K562 (cell line): ENCODE results near the gene TMEFF1. TPM values are rescaled to one million over a fixed set of nuclear protein-coding genes. Genes with fewer than 3 reads are reported as not detected.

Source experiments
- ATAC-seq: fragments of 200-7000 bp; cut with Tn5 transposase; 3 replicates; pipeline ENCODE4 v1.9.1; 2020; ENCODE audit warnings: moderate library complexity
- BruUV-seq: library from RNA; stranded (reverse); fragments of 400-500 nt; replicated peaks from 2 replicates; lab custom pipeline; 2021; lab: Mats Ljungman, UMichigan
- CTCF ChIA-PET: fragments of 300-600 bp; formaldehyde crosslinking; extraction: SDS; loops from one replicate; lab custom pipeline; 2021; ENCODE audit warnings: low intra/inter-chr PET ratio; lab: Yijun Ruan, JAX
- POLR2A ChIA-PET: fragments of 300-600, 350-650 bp; sonication (Branson Sonifier 250); formaldehyde crosslinking; extraction: SDS; loops from one replicate; lab custom pipeline; 2021; ENCODE audit warnings: antibody characterized with exemption, inconsistent platforms; lab: Yijun Ruan, JAX
- DNase-seq, 4 experiments: peaks; one replicate each; pipeline versions ENCODE4 v3.0.0 to v3.0.0-alpha.2; 2011 to 2018; ENCODE audit warnings: low spot score in 3 of 4, mixed read lengths in 3 of 4; ENCODE audit errors: extremely low read depth in 1 of 4
- FAIRE-seq: peaks from 2 replicates; lab custom pipeline; 2011; peaks lifted over from hg19 to GRCh38; lab: Jason Lieb, UNC
- H2AFZ ChIP-seq: 2 replicates; pipeline ENCODE4 v1.6.0; 2011; ENCODE audit warnings: low read depth, low read length, control low read depth, inconsistent platforms
- H3K27ac ChIP-seq: fragments of 200-600 bp; 3 replicates; pipeline ENCODE4 v1.8.0; 2011; ENCODE audit warnings: low read depth, mild to moderate bottlenecking, control low read depth, inconsistent platforms, low read length, moderate library complexity, mixed read lengths; ENCODE audit errors: extremely low read depth
- H3K27me3 ChIP-seq, 2 experiments: fragments of 300-600 bp in 1 of 2; 2 replicates in 1 of 2; 3 replicates in 1 of 2; pipeline versions ENCODE4 v1.6.0 to v1.8.0; 2011; ENCODE audit warnings: inconsistent platforms in 2 of 2, low read length in 2 of 2, mild to moderate bottlenecking in 1 of 2, mixed read lengths in 1 of 2, moderate library complexity in 1 of 2; ENCODE audit not compliant: control insufficient read depth in 2 of 2, insufficient read depth in 2 of 2
- H3K36me3 ChIP-seq: fragments of 300-600 bp; 3 replicates; pipeline ENCODE4 v1.8.0; 2011; ENCODE audit warnings: mild to moderate bottlenecking, low read length, inconsistent platforms; ENCODE audit not compliant: control insufficient read depth, insufficient read depth
- H3K4me1 ChIP-seq, 2 experiments: fragments of 200-600 bp in 1 of 2; replicated peaks in 1 of 2; 2 replicates in 1 of 2; 3 replicates in 1 of 2; pipeline versions ENCODE4 v1.5.1 to v1.8.0; 2011; ENCODE audit warnings: inconsistent platforms in 2 of 2, low read length in 2 of 2, mild to moderate bottlenecking in 1 of 2, mixed read lengths in 1 of 2, moderate library complexity in 1 of 2; ENCODE audit not compliant: control insufficient read depth in 2 of 2, insufficient read depth in 2 of 2
- H3K4me2 ChIP-seq: 2 replicates; pipeline ENCODE4 v1.6.1; 2011; ENCODE audit warnings: low read length, control low read depth, inconsistent platforms, mixed read lengths; ENCODE audit not compliant: insufficient read depth
- H3K4me3 ChIP-seq: fragments of 200-600 bp; sonication (generic), shearing (Covaris generic); 2 replicates; pipeline ENCODE4 v1.5.1; 2016; ENCODE audit warnings: control low read depth, inconsistent platforms
- H3K79me2 ChIP-seq: fragments of 200-600 bp; 3 replicates; pipeline ENCODE4 v1.8.0; 2011; ENCODE audit warnings: low read length, inconsistent platforms; ENCODE audit not compliant: control insufficient read depth, insufficient read depth
- H3K9ac ChIP-seq, 2 experiments: 2 replicates each; pipeline versions ENCODE4 v1.6.0 to v1.6.1; 2011; ENCODE audit warnings: low read depth in 2 of 2, low read length in 2 of 2, control low read depth in 1 of 2, inconsistent platforms in 1 of 2, mild to moderate bottlenecking in 1 of 2, mixed read lengths in 1 of 2; ENCODE audit not compliant: insufficient read depth in 1 of 2
- H3K9me1 ChIP-seq: one replicate; pipeline ENCODE4 v1.6.0; 2011; ENCODE audit warnings: inconsistent platforms, mild to moderate bottlenecking, low read length, moderate library complexity; ENCODE audit not compliant: control insufficient read depth, insufficient read depth
- H3K9me3 ChIP-seq: replicated peaks from 2 replicates; pipeline ENCODE4 v1.5.1; 2011; ENCODE audit warnings: low read depth, low read length, inconsistent platforms; ENCODE audit not compliant: control insufficient read depth, insufficient read depth
- H4K20me1 ChIP-seq: replicated peaks from 2 replicates; pipeline ENCODE4 v1.6.1; 2011; ENCODE audit warnings: low read length, inconsistent platforms, mixed read lengths; ENCODE audit not compliant: control insufficient read depth, insufficient read depth
- BCL6 ChIP-seq: fragments of 250-450 bp; sonication (Bioruptor Pico); IDR thresholded peaks from 2 replicates; pipeline ENCODE4 v1.4.0; 2020
- FOXJ3 ChIP-seq: sonication (generic); formaldehyde crosslinking; IDR thresholded peaks from 2 replicates; pipeline ENCODE4 v1.4.0; 2020; ENCODE audit warnings: mild to moderate bottlenecking, missing genetic modification reagents
- HOXB6 ChIP-seq: fragments of 250-450 bp; sonication (Bioruptor Pico); IDR thresholded peaks from 2 replicates; pipeline ENCODE4 v1.5.1; 2022; ENCODE audit warnings: mild to moderate bottlenecking, borderline replicate concordance
- NCOA2 ChIP-seq, 2 experiments: fragments of 450-650 bp; IDR thresholded peaks; 2 replicates each; pipeline ENCODE4 v1.6.1; 2018; ENCODE audit warnings: mild to moderate bottlenecking in 2 of 2, moderate library complexity in 1 of 2; ENCODE audit not compliant: partially characterized antibody in 2 of 2
- POLR2A ChIP-seq: fragments of 450-650 bp; conservative IDR thresholded peaks from 2 replicates; pipeline ENCODE4 v1.6.1; 2016
- RFX1 ChIP-seq: fragments of 450-650 bp; IDR thresholded peaks from 2 replicates; pipeline ENCODE4 v1.6.1; 2016; ENCODE audit warnings: mild to moderate bottlenecking, moderate library complexity
- ZFP36 ChIP-seq: fragments of 150-350 bp; IDR thresholded peaks from 2 replicates; pipeline ENCODE4 v1.6.1; 2018; ENCODE audit warnings: low read length, low read depth; ENCODE audit not compliant: partially characterized antibody
- ZNF354B ChIP-seq: fragments of 250-450 bp; sonication (Bioruptor Pico); IDR thresholded peaks from 2 replicates; pipeline ENCODE4 v1.4.0; 2020
- ZNF512 ChIP-seq: IDR thresholded peaks from 2 replicates; pipeline ENCODE4 v1.6.1; 2016; ENCODE audit warnings: missing genetic modification characterization, missing compliant biosample characterization
- WGBS: fragments of 100-300 bp; shearing (Covaris generic); methylation state at CpG from one replicate; pipeline ENCODE4 v1.1.6; 2016; ENCODE audit warnings: low coverage, mixed read lengths; ENCODE audit not compliant: insufficient coverage; ENCODE audit errors: missing lambda C conversion rate; 5-methylcytosine and 5-hydroxymethylcytosine counted together
- in situ Hi-C: fragments of 300-500 bp; cut with MboI; formaldehyde crosslinking; loops from 4 replicates; pipeline ENCODE4 v1.15.0; 2018; ENCODE audit warnings: inconsistent platforms, mixed read lengths
- intact Hi-C: fragments of 100-400 bp; cut with micrococcal nuclease; formaldehyde crosslinking; loops from 2 replicates; pipeline ENCODE4 v1.14.2; 2022
- polyA plus RNA-seq, 8 experiments: library from polyadenylated mRNA; depleted of rRNA in 4 of 8; stranded (reverse) in 5 of 8; unstranded in 3 of 8; fragments of >200 nt; fragmentation: Nextera tagmentation in 2 of 8; fragmentation: Illumina TruSeq in 1 of 8; extraction: Ambion mirVana in 2 of 8; extraction: Trizol in 1 of 8; gene quantifications; 2 replicates each; pipeline versions ENCODE4 v1.2.1 to v1.2.3, GENCODE V29; 2011 to 2014; ENCODE audit warnings: inconsistent platforms in 1 of 8, missing spikeins in 1 of 8
- total RNA-seq, 7 experiments: library from RNA; depleted of rRNA in 6 of 7; stranded (reverse); fragments of >200 nt in 6 of 7; fragmentation: Illumina TruSeq in 2 of 7; extraction: Trizol in 2 of 7; gene quantifications; 2 replicates each; pipeline versions ENCODE4 v1.2.1 to v1.2.3, GENCODE V29; 2011 to 2021; ENCODE audit warnings: low replicate concordance in 1 of 7

Gene TMEFF1
- total and polyA plus RNA-seq, 9 of the 15 experiments (the other 6 are each of a cell fraction or from before 2014, with no cell fraction given), result 0.07 to 1.1 (median 0.28) TPM; not detected in 2

- POLR2A ChIA-PET, result no interaction called here
- FAIRE-seq, result no peak
- Histone ChIP-seq H3K36me3 (peaks cover 27% of the 10 kb centered on the region), H3K4me3 (no peak overlapping the region)
- WGBS, result 77% methylated on average over 2 of the region's 2 CpGs
- in situ Hi-C loops, result no loop called here
- TF ChIP-seq NCOA2 (IDR thresholded peaks at IDR 0.05; ENCODE audit: partially characterized antibody in 2 of 2), result no peak
- TF ChIP-seq HOXB6 (CRISPR knock-in tag), result no peak
- no peak for TF ChIP-seq ZNF512 (tag)
- TF ChIP-seq POLR2A, result 0 out of 2 replicates have a peak, but pooled peaks have one; percentile 18
- TF ChIP-seq RFX1, result no peak
- TF ChIP-seq ZFP36, result no peak
- TF ChIP-seq ZNF354B, result no peak
- TF ChIP-seq FOXJ3, result no peak
- TF ChIP-seq BCL6 (CRISPR knock-in tag), result no peak
- TF ChIP-seq, all 486 proteins: peak for 1
- BruUV-seq, result no TSS peak
- Histone ChIP-seq H3K27me3 (no peaks in the 10 kb centered on the region), H2AFZ (no peak overlapping the region), H3K27ac (no peak overlapping the region), H3K9me3 (no peaks in the 10 kb centered on the region), H3K9me1 (no peaks in the 10 kb centered on the region), H4K20me1 (no peaks in the 10 kb centered on the region), H3K4me2 (no peak overlapping the region), H3K4me1 (no peaks in the 10 kb centered on the region), H3K79me2 (no peaks in the 10 kb centered on the region), H3K9ac (no peak overlapping the region)
- intact Hi-C loops, result no loop called here
- ATAC-seq, result no peak
- CTCF ChIA-PET, result no interaction called here
- DNase-seq, result no peak
These were observed 23.5 kb upstream of the TMEFF1 start for GRCh38 chr9:100449420-100449819.
